Loucy (cell line): Measurements from ENCODE around the gene PKNOX2.

Source experiments
- EZH2phosphoT487 ChIP-seq: fragments of 200-600 bp; IDR thresholded peaks from 2 replicates; pipeline ENCODE4 v1.6.1; 2018; ENCODE audit warnings: antibody characterized with exemption, mild to moderate bottlenecking, moderate library complexity, borderline replicate concordance
- TF ChIP-seq, protein P1 (sequence below): fragments of 200-600 bp; sonication (generic); conservative IDR thresholded peaks from 2 replicates; pipeline ENCODE4 v1.5.1; 2014; ENCODE audit warnings: mild to moderate bottlenecking, antibody characterized with exemption, low read length

DNA sequence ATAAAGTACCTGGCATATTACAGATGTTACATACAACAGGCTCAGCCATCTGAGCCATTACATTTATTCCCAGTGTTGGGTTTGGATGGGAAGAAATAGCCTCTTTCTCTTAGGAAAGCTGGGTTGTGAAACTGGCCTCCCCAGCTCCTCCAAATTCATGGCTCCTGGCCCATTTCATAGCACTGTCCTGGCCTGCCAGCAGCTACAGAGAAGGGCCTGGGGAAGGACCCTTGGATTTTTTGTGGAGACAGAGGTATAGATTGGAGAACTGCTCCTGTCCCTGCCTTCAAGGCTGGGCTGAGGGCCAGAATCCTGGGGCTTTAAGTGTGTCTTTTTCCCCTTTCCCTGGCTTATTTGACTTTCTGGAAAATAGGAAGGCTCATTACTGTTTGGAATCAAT is 18.0 kb downstream of the PKNOX2 start:
- TF ChIP-seq, protein P1, sequence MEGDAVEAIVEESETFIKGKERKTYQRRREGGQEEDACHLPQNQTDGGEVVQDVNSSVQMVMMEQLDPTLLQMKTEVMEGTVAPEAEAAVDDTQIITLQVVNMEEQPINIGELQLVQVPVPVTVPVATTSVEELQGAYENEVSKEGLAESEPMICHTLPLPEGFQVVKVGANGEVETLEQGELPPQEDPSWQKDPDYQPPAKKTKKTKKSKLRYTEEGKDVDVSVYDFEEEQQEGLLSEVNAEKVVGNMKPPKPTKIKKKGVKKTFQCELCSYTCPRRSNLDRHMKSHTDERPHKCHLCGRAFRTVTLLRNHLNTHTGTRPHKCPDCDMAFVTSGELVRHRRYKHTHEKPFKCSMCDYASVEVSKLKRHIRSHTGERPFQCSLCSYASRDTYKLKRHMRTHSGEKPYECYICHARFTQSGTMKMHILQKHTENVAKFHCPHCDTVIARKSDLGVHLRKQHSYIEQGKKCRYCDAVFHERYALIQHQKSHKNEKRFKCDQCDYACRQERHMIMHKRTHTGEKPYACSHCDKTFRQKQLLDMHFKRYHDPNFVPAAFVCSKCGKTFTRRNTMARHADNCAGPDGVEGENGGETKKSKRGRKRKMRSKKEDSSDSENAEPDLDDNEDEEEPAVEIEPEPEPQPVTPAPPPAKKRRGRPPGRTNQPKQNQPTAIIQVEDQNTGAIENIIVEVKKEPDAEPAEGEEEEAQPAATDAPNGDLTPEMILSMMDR, result no peak
- no peak for TF ChIP-seq EZH2phosphoT487
